T-helper 2 cell (primary cell): ENCODE data around the gene CAPZA2.
A peak's percentile ranks its signal among the peaks of the same experiment; 100 is the strongest.
"Not testable (repeated sequence)": the region's sequence is repeated elsewhere in the genome, so short reads cannot be mapped to it uniquely, and the experiment has no call there.

Experiments
- DNase-seq, 5 experiments: peaks; one replicate each; pipeline versions ENCODE4 v3.0.0 to v3.0.0-alpha.2; 2012 to 2022

Gene CAPZA2

DNA sequence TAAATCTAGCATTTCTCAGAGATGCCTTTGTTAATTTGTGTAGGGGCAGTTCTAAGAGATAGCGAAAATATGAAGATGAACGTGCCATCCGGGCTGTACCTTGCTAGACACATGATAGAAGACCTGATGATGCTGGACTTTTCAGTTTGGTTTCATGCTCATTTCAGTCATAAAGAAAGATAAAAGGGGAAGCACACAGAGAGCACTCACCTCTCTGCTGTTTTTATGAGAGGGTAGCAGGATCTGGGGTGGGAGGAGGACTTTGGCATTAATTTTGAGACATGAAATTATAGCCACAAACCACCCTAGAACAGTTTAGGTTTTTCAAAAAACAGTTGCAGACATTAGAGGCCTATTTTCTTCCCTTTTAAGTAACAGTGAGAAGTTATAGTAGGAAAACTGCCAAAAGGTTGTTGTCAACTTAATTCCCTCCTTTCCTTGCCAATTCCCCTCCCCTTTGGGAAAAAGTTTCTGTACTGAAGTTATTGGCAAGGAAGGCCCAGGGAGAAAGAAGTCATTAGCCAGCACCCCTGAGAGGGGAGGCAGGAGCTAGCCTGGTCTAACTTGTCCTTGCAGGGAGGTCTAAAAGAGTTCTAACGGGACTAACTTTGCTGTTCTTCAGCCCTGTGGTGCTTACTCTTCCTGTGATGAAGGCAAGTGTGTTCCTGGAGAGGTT lies 93.6 kb downstream of the CAPZA2 start:
- DNase-seq = peak in 1 of 5 experiments; percentile 77

GRCh38 chr7:116956477-116956804 lies 94.1 kb downstream of the CAPZA2 start:
- no peak for DNase-seq

DNA sequence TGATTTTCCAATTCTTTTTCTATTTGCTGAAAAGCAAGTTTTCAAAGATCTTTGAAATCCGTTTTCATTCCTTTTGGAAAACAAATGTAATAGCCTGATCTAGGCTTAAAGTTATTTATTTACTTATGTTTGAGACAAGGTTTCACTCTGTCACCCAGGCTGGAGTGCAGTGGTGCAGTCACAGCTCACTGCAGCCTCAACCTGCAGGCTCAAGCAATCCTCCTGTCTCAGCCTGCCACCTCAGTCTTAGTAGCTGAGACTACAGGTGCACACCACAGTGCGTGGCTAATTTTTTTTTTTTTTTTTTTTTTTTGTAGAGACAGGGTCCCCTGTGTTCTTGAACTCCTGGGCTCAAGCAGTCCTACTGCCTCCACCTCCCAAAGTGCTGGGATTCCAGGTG lies 95.5 kb downstream of the CAPZA2 start:
- peak in 1 of 5 experiments; percentile 59 for DNase-seq

- peak in 2 of 5 experiments; percentile 18 to 77 for DNase-seq
Measured at GRCh38 chr7:116961966-116962673, 99.7 kb downstream of the CAPZA2 start.

DNA sequence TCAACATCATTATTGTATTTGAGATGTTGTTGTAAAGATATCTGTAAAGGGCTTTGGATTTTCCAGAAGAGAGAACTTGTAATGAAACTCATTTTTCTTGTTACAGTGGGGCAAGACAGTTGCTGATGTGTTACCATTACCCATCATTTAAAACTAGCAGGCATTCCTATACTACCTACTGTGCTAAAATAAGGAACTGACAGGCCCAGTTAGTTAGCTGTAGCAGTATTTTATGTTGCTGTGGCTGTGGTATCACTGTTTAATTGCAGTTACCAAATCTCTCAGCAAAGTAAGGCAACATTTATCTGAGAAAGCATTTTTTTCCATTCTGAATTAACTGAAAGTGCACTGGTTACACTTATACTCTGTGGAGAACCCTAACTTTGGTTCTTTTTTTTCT lies 100.8 kb downstream of the CAPZA2 start:
- DNase-seq = no peak

- no peak for DNase-seq
Measured at GRCh38 chr7:116966601-116967000, 104.2 kb downstream of the CAPZA2 start.

DNA sequence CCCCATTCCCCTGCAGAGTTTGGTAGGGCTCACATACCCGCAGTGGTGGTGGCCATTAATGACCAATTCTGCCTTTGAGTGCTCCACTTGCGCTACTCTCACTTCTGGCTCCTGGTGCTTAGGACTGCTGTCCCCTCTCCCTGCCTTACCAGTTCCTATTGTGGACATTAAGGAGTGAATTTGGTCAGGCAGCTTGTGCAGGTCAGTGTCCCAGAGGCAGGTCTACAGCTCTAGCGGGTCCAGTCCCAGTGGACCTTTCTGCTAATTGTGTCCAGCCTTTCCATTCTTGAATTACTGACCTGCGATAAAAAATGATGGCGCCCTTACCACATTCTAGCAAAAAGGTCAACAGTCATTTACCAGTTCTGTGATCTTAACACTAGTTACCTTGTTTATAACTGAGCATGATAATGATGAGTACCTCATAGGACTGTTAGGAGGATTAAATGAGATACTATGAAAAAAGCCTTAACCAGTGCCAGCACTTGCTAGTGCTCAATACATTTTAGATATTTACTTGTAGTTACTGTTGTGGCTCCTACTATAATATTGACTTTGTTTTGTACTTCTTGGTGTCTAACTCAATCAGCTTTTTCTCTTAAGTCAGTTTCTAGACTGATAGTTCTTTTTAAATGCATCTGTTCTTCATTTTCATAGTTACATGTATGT lies 105.0 kb downstream of the CAPZA2 start:
- DNase-seq = no peak

GRCh38 chr7:116967983-116968382 lies 105.6 kb downstream of the CAPZA2 start:
- no peak for DNase-seq

DNA sequence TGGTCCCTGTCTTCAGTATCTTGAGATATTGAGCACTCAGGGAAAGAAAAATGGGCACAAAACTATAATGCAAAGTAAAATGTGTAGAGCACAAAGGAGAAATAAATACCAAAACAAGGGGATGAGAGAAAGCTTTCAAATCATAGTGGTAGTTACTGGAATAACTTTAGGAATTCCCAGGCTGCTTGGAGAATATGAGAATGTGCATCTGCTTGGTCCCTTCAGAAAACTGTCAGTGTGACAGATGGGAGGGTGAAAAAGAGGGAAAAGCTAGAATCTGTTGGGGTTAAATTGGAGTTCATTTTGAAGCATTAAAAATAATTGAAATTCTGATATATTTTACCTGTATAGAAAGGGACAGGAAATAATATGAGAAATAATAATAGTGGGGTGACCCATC lies 106.2 kb downstream of the CAPZA2 start:
- DNase-seq = no peak

GRCh38 chr7:116969371-116969902 lies 107.0 kb downstream of the CAPZA2 start:
- DNase-seq = no peak

GRCh38 chr7:116970238-116970910 lies 108.0 kb downstream of the CAPZA2 start:
- DNase-seq = no peak

- not testable (repeated sequence) for DNase-seq
Measured at GRCh38 chr7:116971153-116971552, 108.8 kb downstream of the CAPZA2 start.
